SU-DHL-6 (cell line): Measurements from ENCODE around the gene USF2.

ENCODE experiments used
- EZH2phosphoT487 ChIP-seq: fragments of 200-600 bp; sonication (generic), shearing (Covaris generic); conservative IDR thresholded peaks from 2 replicates; pipeline ENCODE4 v1.6.1; 2018; ENCODE audit warnings: mild to moderate bottlenecking, antibody characterized with exemption, low read length, moderate library complexity, mixed read lengths
- TF ChIP-seq, protein P1 (sequence below): fragments of 200-600 bp; sonication (generic); IDR thresholded peaks from one replicate; pipeline ENCODE4 v1.5.1; 2017; ENCODE audit warnings: antibody characterized with exemption, mild to moderate bottlenecking, low read length, moderate library complexity; ENCODE audit not compliant: insufficient read depth, poor library complexity, severe bottlenecking

GRCh38 chr19:35240327-35240726 is 28.4 kb upstream of the USF2 start:
- TF ChIP-seq, protein P1, sequence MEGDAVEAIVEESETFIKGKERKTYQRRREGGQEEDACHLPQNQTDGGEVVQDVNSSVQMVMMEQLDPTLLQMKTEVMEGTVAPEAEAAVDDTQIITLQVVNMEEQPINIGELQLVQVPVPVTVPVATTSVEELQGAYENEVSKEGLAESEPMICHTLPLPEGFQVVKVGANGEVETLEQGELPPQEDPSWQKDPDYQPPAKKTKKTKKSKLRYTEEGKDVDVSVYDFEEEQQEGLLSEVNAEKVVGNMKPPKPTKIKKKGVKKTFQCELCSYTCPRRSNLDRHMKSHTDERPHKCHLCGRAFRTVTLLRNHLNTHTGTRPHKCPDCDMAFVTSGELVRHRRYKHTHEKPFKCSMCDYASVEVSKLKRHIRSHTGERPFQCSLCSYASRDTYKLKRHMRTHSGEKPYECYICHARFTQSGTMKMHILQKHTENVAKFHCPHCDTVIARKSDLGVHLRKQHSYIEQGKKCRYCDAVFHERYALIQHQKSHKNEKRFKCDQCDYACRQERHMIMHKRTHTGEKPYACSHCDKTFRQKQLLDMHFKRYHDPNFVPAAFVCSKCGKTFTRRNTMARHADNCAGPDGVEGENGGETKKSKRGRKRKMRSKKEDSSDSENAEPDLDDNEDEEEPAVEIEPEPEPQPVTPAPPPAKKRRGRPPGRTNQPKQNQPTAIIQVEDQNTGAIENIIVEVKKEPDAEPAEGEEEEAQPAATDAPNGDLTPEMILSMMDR: no peak
- no peak for TF ChIP-seq EZH2phosphoT487
